ENCODE data around the gene PATJ.

The PATJ gene

DNA sequence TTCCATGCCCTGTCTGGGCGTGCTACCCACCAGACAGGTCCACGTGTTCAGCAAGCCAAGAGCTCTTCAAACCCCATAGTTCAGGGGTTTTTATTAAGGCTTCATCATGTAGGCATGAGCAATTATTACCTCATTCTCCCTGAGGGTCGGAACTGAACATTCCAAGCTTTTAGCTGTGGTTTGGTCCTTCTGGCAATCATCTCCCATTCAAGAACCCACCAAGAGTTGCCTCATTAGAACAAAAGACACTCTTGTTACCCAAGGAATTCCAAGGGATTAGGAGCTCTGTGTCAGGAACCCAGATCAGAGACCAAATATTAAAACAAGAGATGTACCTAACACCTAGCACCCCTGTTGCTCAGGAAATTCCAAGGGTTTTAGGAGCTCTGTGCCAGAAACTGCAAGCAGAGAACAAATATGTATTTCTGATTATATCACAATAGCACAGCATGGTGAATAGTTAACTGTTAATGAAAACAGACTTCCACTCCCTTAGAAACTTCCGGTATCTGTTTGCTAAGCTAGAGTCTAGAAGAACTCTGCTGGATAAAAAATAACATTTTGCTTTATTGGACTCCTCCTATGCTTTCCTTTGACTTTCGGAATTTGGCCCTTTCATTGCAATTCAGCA, 251.2 kb downstream of the PATJ start:
- no peak for DNase-seq

DNA sequence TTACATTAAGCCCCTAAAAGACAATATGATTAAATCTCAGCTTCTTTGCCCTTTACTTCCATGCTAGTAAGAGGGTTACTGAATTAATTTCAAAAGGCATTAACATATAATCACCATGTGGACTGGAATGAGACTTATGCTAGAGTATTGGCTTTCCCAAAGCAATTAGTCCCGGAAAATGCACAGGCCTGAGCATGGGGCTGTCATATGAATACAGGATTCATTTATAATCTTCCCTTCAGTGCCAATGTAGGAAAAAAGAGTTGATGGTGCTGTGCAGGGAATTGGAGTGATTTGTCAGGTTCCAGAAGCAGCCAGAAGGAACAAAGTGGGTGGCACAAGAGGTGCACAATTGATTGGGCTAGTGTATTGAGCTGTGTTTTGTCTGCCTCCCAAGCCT, 253.4 kb downstream of the PATJ start:
- DNase-seq, result no peak

DNA sequence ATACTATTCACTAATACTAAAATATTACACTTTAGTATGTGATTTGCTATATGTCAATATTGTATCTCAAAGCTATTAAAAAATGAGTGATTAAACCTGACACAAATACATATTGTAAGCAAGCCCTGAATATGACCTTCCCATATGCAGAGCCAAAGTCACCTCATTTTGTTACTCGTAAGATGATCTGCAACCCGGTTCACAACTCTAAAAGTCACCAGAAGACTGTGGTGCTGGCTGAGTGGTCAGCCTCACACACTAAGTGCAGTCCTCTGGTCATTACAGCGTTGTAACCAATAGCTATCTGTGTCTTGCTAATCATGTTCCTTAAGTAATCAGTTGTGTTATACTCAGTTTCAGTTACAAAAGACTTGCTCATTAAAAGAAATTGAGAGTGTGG, 254.8 kb downstream of the PATJ start:
- DNase-seq, result no peak

GRCh38 chr1:62003777-62004176, 261.5 kb downstream of the PATJ start:
- DNase-seq, result no peak

GRCh38 chr1:62006690-62007089, 264.4 kb downstream of the PATJ start:
- no peak for DNase-seq

- DNase-seq, result no peak
Observed at GRCh38 chr1:62011006-62011405, 268.7 kb downstream of the PATJ start.

GRCh38 chr1:62012095-62012494, 269.8 kb downstream of the PATJ start:
- DNase-seq, result no peak

GRCh38 chr1:62012836-62013235, 270.6 kb downstream of the PATJ start:
- DNase-seq, result no peak

DNA sequence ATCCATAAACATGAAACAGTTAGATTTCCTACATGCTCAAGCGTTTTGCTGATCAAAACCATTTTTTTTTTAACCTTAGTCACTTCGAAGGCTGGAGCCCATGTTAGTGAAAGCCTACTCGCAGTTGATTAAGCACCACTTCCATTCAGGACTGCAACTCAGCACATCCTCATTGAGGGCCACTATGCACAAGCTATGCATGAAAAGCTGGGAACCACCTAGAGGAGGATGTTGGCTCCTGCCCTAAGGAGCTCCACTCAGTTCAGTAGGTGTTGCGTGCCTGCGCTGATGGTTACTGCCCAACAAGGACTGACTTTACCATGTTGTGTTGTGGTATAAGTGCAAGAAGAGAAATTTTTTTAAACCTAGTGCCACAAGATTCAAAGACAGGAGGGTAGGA, 271.0 kb downstream of the PATJ start:
- no peak for DNase-seq

DNA sequence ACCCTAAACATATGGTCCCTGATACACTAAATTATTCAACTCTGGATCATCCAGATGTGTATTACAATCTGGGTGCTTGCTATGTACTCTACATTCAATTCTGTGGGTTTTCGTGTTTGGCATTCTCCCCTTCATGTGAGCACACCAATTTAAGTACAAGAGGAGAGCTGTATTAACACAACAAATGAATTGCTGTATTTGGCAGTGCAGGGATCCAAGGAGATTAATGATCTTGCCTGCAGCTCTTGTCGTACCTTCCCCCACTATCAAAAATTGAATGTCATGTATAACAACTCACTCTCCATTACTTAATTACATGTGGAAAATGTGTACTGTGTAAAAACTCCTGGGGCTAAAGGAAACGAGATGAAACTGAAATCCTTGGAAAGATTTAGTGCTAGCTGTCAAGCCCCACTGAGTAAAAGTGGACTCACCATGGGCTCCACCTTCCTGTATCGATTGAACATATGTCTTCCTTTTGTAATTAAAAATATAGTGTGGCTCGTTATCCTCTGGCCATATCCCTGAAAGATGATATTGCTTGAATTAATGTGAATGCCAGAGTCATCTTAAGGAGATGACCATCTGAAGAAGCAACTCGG, 280.2 kb downstream of the PATJ start:
- no peak for DNase-seq

GRCh38 chr1:62024690-62025089, 282.4 kb downstream of the PATJ start:
- no peak for DNase-seq

- DNase-seq, result no peak
Observed at GRCh38 chr1:62025154-62025553, 282.9 kb downstream of the PATJ start.

- DNase-seq, result no peak
Observed at GRCh38 chr1:62025892-62026291, 283.6 kb downstream of the PATJ start.

- DNase-seq, result no peak
Observed at GRCh38 chr1:62029704-62030103, 287.4 kb downstream of the PATJ start.

DNA sequence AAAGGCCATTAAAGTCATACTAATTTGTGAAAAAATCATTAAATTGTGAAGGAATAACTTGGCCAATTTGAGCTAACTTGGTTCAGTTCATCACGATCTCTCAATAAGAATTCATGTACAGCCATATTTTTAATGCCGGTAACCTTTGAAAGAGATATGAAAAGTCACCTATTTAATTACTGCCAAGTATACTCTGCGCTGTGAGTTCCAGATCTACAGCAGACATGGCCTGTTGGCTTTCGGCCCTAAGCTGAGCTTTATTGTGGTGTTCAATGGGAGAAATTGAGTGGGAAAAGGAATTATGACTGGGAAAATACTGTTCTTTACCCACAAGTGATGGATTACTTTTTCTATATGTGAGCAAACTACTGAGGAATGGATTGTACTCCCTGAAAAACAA, 292.5 kb downstream of the PATJ start:
- no peak for DNase-seq

DNA sequence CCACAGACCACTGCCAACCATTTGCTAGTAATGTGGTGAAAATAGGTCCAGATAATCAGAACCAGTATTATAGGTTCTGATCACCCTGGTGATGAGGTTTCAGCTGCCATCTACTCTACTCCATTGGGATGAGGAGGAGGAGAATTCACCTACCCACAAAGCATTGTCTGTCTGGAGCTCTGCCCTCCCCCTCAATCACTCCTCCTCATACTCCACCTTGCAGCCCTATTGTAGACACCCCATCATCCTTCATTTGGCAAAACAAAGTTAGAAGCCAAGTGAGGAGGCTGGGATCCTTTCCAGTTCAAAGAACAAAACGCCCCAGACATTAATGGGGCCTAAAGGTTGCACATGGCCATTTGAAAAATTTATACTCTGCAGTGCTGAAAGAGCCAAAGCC, 295.0 kb downstream of the PATJ start:
- DNase-seq, result no peak

DNA sequence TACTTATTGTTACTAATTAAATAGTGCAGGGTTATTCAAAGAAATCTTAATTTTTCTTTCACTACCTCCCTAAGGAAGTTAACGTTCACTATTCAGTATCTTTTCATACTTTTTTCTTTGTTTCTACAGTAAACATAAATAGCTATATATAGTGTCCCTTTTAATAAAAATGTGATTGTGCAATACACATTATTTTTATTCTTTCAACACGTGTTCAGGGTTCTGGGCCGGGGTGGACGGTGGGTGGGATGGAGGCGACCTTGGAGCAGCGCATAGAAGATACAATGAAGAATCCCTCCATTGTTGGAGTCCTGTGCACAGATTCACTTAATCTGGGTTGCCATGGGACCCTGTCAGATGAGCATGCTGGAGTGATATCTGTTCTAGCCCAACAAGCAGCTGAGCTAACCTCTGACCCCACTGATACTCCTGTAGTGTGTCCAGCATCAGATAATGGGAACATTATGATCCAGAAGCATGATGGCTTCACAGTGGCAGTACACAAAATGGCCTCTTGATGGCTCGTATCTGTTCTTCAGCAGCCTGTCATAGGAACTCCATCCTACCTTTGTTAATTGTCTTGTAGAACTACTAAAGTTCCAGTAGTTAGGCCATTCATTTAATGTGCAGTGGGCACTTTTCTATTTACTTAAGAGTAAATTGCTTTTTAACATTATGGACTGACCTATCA, 296.5 kb downstream of the PATJ start:
- DNase-seq, result no peak

DNA sequence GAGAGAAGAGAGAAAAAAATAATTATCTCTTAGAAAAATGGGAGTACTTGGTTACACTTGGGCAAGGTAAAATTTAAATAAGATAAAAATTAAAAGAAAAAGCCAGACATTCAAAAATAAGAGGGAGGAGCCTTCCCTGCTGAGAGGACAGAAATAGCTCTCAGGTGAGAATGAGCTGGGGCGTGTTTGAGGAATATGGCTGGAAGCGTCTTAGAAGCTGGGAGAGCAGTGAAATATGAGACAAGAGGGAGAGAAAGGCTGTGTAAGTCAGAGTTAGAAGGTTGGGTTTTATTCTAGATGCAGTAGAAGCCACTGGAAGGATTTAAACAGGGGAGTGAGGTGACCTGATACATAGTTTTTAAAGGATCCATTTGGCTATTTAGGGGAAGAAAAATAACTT, 298.2 kb downstream of the PATJ start:
- no peak for DNase-seq

DNA sequence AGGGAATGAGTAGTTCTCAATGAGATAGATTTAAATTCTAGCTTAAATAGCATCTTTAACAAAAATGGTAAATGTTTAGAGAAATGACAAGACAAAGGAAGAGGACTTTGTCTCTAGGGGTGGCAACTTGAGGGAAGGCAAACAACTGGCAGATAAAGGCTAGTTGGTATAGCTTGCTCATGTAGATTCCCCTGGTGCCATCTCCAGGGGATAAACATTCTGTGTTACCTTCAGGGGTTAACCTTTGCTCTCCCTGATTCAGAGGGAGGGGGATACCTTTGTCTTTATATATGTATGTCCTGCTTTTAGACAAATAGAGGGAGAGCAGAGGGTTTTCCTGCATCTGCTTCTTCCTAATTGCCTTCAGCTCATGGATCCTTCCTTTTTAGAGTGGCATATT, 298.7 kb downstream of the PATJ start:
- DNase-seq, result no peak

GRCh38 chr1:62043154-62043553, 300.9 kb downstream of the PATJ start:
- DNase-seq, result no peak

DNA sequence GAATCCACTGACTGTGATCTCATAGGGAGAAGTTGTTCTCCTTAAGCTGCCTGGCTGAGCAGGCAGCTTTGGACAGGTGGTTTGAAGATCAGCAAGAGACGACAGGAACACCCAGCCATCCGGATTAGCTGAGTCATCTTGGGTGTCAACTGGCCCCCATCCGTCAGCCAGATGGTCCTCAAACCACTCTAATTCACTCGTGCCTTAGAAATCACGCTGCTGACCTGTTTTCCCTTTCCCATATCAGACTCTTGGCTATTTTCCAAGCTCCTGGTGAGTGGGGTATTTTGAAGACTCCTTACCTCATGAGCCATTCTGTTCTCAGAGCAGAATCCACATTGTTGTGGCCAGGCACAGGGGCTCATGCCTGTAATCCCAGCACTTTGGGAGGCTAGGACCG, 303.3 kb downstream of the PATJ start:
- no peak for DNase-seq

DNA sequence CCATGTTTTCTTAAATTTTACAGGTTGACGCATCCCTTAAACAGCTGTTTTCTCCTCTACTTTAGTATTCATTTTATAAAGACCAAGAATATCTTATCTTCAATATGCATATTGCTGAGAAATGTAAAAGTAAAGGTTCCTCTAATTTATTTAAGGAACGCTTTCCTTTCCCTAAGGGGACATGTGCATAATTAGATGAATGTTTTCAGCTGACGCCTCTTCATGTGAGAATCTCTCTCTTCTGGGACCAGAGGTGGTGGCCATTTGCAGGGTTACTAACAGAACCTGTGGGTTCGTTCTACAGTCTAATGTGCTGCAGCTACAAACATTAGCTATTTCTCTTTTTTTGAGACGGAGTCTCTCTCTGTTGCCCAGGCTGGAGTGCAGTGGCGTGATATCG, 304.6 kb downstream of the PATJ start:
- DNase-seq, result no peak

DNA sequence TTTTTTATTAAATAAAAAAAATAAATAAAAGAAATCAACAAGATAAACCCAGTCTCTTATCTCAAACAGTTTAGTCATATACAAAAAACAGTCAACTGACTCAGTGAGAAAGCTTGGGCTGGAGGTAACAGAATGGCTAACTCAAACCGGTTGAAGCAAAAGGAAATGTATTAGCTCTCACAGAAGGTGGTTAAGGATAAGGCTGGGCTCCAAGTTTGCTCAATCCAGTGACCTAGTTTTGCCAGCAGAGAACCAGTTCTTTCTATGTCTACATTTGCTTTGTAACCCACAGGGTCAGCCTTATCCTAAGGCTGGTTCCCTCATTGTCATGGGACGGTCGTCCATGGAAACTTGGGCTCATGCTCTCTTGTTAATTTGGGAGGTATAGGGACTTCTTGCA, 307.9 kb downstream of the PATJ start:
- no peak for DNase-seq

- DNase-seq, result no peak
Observed at GRCh38 chr1:62052946-62053345, 310.7 kb downstream of the PATJ start.

- DNase-seq, result no peak
Observed at GRCh38 chr1:62054188-62054587, 311.9 kb downstream of the PATJ start.

All from activated CD4-positive, alpha-beta T cell treated with anti-CD3 and anti-CD28 coated beads, Interleukin-10, Interleukin-2, amounts not matched to agents 100 ng/mL and 50 ng/mL, durations not matched to agents 16 hours and 8 hours (primary cell).